ENCODE data around the gene CDKAL1.

DNA sequence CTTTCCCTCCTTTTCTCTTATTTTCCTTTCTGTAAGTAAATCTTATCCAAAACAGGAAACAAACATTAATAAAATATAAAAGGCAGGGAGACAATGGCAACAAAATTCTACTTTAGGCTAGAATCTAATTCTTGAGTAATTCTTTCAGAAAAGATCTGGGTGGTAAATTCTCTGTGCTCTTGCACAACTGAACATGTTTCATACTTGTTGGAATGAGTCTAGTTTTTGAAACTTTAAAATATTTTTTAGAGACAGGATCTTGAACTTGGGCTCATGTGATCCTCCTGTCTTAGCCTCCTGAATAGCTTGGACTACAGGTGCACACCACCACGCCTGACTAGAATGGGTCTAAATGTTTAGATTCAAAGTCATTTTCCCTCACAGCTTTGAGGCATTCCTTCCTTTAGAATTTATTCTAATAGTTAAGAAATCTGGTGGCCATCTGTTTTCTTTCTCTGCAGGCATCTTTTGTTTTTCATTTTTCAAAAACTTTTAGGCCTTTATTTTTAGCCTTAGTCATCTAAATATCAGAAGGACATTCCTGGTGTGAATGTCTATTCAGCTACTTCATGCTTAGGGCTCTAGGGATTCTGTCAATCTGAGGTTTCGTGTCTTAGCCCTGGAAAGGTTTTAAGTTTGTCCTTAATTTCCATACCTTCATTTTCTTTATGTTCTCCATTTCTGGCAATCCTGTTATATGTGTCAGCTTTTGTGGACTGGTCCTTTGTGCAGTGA lies 76.5 kb downstream of the CDKAL1 start:
- no peak for TF ChIP-seq CTCF (IDR thresholded peaks at IDR 0.05; ENCODE audit: low read depth, low read length)
- TF ChIP-seq EZH2phosphoT487 (IDR thresholded peaks at IDR 0.05; ENCODE audit: low read depth), result no peak
